Epithelial cell of proximal tubule (primary cell): ENCODE measurements around the gene PCSK1. TPM values are rescaled to one million over a fixed set of nuclear protein-coding genes. Genes with fewer than 3 reads are reported as not detected.

ENCODE experiments used
- DNase-seq: peaks from one replicate; pipeline ENCODE4 v3.0.0-alpha.2; 2011; ENCODE audit warnings: low read depth
- H3K4me3 ChIP-seq: 2 replicates; pipeline ENCODE4 v1.5.1; 2011; ENCODE audit warnings: low read depth, mild to moderate bottlenecking, low read length
- CTCF ChIP-seq: conservative IDR thresholded peaks from 2 replicates; pipeline ENCODE4 v1.5.1; 2012; ENCODE audit warnings: low read depth, mild to moderate bottlenecking, low read length
- total RNA-seq: library from RNA; depleted of rRNA; stranded (reverse); fragments of >200 nt; gene quantifications from 2 replicates; pipeline ENCODE4 v1.2.3, GENCODE V29; 2015

The PCSK1 gene
- total RNA-seq, 1 donor from 2014 or later, result not detected

- no peak for DNase-seq
- H3K4me3 ChIP-seq, result no peak overlapping the region
- TF ChIP-seq CTCF, result no peak
Observed at GRCh38 chr5:96388176-96388575, 44.9 kb downstream of the PCSK1 start.

GRCh38 chr5:96387616-96388015 is 45.4 kb downstream of the PCSK1 start:
- no peak for TF ChIP-seq CTCF
- no peak for DNase-seq
- no peak overlapping the region for H3K4me3 ChIP-seq

- no peak for TF ChIP-seq CTCF
- no peak for DNase-seq
- no peak overlapping the region for H3K4me3 ChIP-seq
Observed at GRCh38 chr5:96385538-96385937, 47.5 kb downstream of the PCSK1 start.

- H3K4me3 ChIP-seq, result no peak overlapping the region
- peak; percentile 92 for DNase-seq
- no peak for TF ChIP-seq CTCF
Observed at GRCh38 chr5:96384353-96384752, 48.7 kb downstream of the PCSK1 start.

- H3K4me3 ChIP-seq, result no peak overlapping the region
- DNase-seq, result no peak
- peak; percentile 31 for TF ChIP-seq CTCF
Observed at GRCh38 chr5:96381526-96381925, 51.5 kb downstream of the PCSK1 start.

GRCh38 chr5:96379896-96380295 is 53.2 kb downstream of the PCSK1 start:
- TF ChIP-seq CTCF, result no peak

GRCh38 chr5:96377597-96377996 is 55.5 kb downstream of the PCSK1 start:
- no peak for TF ChIP-seq CTCF

More at GRCh38 chr5:96379896-96380295, 53.2 kb downstream of the PCSK1 start:
- H3K4me3 ChIP-seq, result no peak overlapping the region
- DNase-seq, result no peak

More at GRCh38 chr5:96377597-96377996, 55.5 kb downstream of the PCSK1 start:
- DNase-seq, result no peak
- no peak overlapping the region for H3K4me3 ChIP-seq
